ENCODE measurements around the gene MYMX. TPM values are rescaled to one million over a fixed set of nuclear protein-coding genes. Genes with fewer than 3 reads are reported as not detected.
A peak's percentile ranks its signal among the peaks of the same experiment; 100 is the strongest.
"Not testable (repeated sequence)": the region's sequence is repeated elsewhere in the genome, so short reads cannot be mapped to it uniquely, and the experiment has no call there.

Gene MYMX
- total RNA-seq, 3 donors from 2014 or later, result 0.88 to 3.4 (median 2.9) TPM

- DNase-seq (ENCODE audit: low spot score in 2 of 2), result no peak
Measured at GRCh38 chr6:44230034-44230675, 13.4 kb downstream of the MYMX start.

GRCh38 chr6:44231426-44231825 lies 14.7 kb downstream of the MYMX start:
- Histone ChIP-seq H3K27ac (peak overlapping the region; percentile 93 to 99), H3K4me1 (peaks cover 16 to 40% of the 10 kb centered on the region in 2 donors)
- H3K9me3 ChIP-seq; H3K36me3 ChIP-seq; intact Hi-C loops (cut with DNase I; ENCODE audit: low total_unique reads); H3K4me3 ChIP-seq; H3K27me3 ChIP-seq; DNase-seq (ENCODE audit: low spot score in 2 of 2): not testable (repeated sequence)

More at GRCh38 chr6:44230034-44230675, 13.4 kb downstream of the MYMX start:
- intact Hi-C loops (cut with DNase I; ENCODE audit: low total_unique reads), result no loop called here
- no peak for TF ChIP-seq CTCF (IDR thresholded peaks at IDR 0.05)
- no peak for TF ChIP-seq POLR2AphosphoS5 (IDR thresholded peaks at IDR 0.05)
- TF ChIP-seq POLR2A (IDR thresholded peaks at IDR 0.05), result no peak
- Histone ChIP-seq H3K27me3 (no peaks in the 10 kb centered on the region), H3K9me3 (no peaks in the 10 kb centered on the region), H3K36me3 (no peaks in the 10 kb centered on the region), H3K4me3 (no peak overlapping the region), H3K27ac (peak overlapping the region; percentile 93 to 99), H3K4me1 (peaks cover 16 to 37% of the 10 kb centered on the region in 2 donors)

- no peak overlapping the region for H3K4me3 ChIP-seq
- H3K27ac ChIP-seq, result peak overlapping the region; percentile 93 to 99
- H3K9me3 ChIP-seq, result no peaks in the 10 kb centered on the region
- TF ChIP-seq POLR2AphosphoS5 (IDR thresholded peaks at IDR 0.05) (no peak), POLR2A (IDR thresholded peaks at IDR 0.05) (no peak), CTCF (IDR thresholded peaks at IDR 0.05) (no peak)
- intact Hi-C loops (cut with DNase I; ENCODE audit: low total_unique reads), result no loop called here
- peaks cover 15 to 26% of the 10 kb centered on the region in 2 donors for H3K4me1 ChIP-seq
- no peak for DNase-seq (ENCODE audit: low spot score in 2 of 2)
- no peaks in the 10 kb centered on the region for H3K27me3 ChIP-seq
- no peaks in the 10 kb centered on the region for H3K36me3 ChIP-seq
Measured at GRCh38 chr6:44232676-44233566, 16.2 kb downstream of the MYMX start.

GRCh38 chr6:44233567-44234100 lies 16.9 kb downstream of the MYMX start:
- intact Hi-C loops (cut with DNase I; ENCODE audit: low total_unique reads), result no loop called here
- H3K4me1 ChIP-seq, result peaks cover 11 to 26% of the 10 kb centered on the region in 2 donors
- no peaks in the 10 kb centered on the region for H3K9me3 ChIP-seq
- no peaks in the 10 kb centered on the region for H3K27me3 ChIP-seq
- peak overlapping the region; percentile 93 to 99 for H3K27ac ChIP-seq
- H3K36me3 ChIP-seq, result no peaks in the 10 kb centered on the region
- H3K4me3 ChIP-seq, result no peak overlapping the region
- TF ChIP-seq CTCF (IDR thresholded peaks at IDR 0.05) (no peak), POLR2AphosphoS5 (IDR thresholded peaks at IDR 0.05) (no peak), POLR2A (IDR thresholded peaks at IDR 0.05) (no peak)
- DNase-seq (ENCODE audit: low spot score in 2 of 2), result no peak

GRCh38 chr6:44234101-44235025 lies 17.6 kb downstream of the MYMX start:
- Histone ChIP-seq H3K4me3 (no peak overlapping the region), H3K9me3 (no peaks in the 10 kb centered on the region), H3K27ac (peak overlapping the region; percentile 93 to 99), H3K4me1 (peaks cover 11 to 26% of the 10 kb centered on the region in 2 donors), H3K36me3 (no peaks in the 10 kb centered on the region), H3K27me3 (no peaks in the 10 kb centered on the region)
- peak; percentile 70 to 91 for DNase-seq (ENCODE audit: low spot score in 2 of 2)
- TF ChIP-seq POLR2AphosphoS5 (IDR thresholded peaks at IDR 0.05) (peak; percentile 20 to 46 (median 24)), CTCF (IDR thresholded peaks at IDR 0.05) (peak; percentile 63 to 92 (median 81)), POLR2A (IDR thresholded peaks at IDR 0.05) (no peak)
- intact Hi-C loops (cut with DNase I; ENCODE audit: low total_unique reads), result loop anchor here (5.0 kb wide), 1 partner anchor 62 kb away; no protein-coding TSS in a partner anchor
